ENCODE data around the gene KIF18B.
A peak's percentile ranks its signal among the peaks of the same experiment; 100 is the strongest.

KIF18B gene

GRCh38 chr17:44900894-44901293 is 46.7 kb downstream of the KIF18B start:
- Histone ChIP-seq H3K4me3 (ENCODE audit: low read depth, low read length) (no peak overlapping the region), H3K27me3 (ENCODE audit: insufficient read depth, low read depth, severe bottlenecking) (no peaks in the 10 kb centered on the region), H3K27ac (no peak overlapping the region), H3K36me3 (peaks cover 12% of the 10 kb centered on the region), H3K9me3 (ENCODE audit: severe bottlenecking) (no peaks in the 10 kb centered on the region)
- TF ChIP-seq CTCF (IDR thresholded peaks at IDR 0.05; ENCODE audit: low read depth, low read length): no peak
- DNase-seq: no peak

- Histone ChIP-seq H3K4me3 (ENCODE audit: low read depth, low read length) (peak within 1 kb of the TSS; percentile 94), H3K27ac (peak within 1 kb of the TSS; percentile 100), H3K27me3 (ENCODE audit: insufficient read depth, low read depth, severe bottlenecking) (no peaks in the 10 kb centered on the region), H3K9me3 (ENCODE audit: severe bottlenecking) (no peaks in the 10 kb centered on the region), H3K36me3 (peaks cover 25% of the 10 kb centered on the region)
- DNase-seq: peak; percentile 95
- TF ChIP-seq CTCF (IDR thresholded peaks at IDR 0.05; ENCODE audit: low read depth, low read length): no peak
Measured at GRCh38 chr17:44899074-44899782, 48.3 kb downstream of the KIF18B start, which contains the start of gene EFTUD2. EFTUD2 (minus strand) TSS chr17:44899445; CDS start chr17:44894521, 4,924 bp downstream.

- H3K36me3 ChIP-seq: peaks cover 30% of the 10 kb centered on the region
- no peaks in the 10 kb centered on the region for H3K27me3 ChIP-seq (ENCODE audit: insufficient read depth, low read depth, severe bottlenecking)
- TF ChIP-seq CTCF (IDR thresholded peaks at IDR 0.05; ENCODE audit: low read depth, low read length): no peak
- peak overlapping the region; percentile 100 for H3K27ac ChIP-seq
- peak overlapping the region; percentile 94 for H3K4me3 ChIP-seq (ENCODE audit: low read depth, low read length)
- DNase-seq: no peak
- H3K9me3 ChIP-seq (ENCODE audit: severe bottlenecking): no peaks in the 10 kb centered on the region
Measured at GRCh38 chr17:44898768-44899073, 48.9 kb downstream of the KIF18B start.

- H3K36me3 ChIP-seq: peaks cover 63% of the 10 kb centered on the region
- no peak for DNase-seq
- no peak overlapping the region for H3K4me3 ChIP-seq (ENCODE audit: low read depth, low read length)
- H3K9me3 ChIP-seq (ENCODE audit: severe bottlenecking): no peaks in the 10 kb centered on the region
- TF ChIP-seq CTCF (IDR thresholded peaks at IDR 0.05; ENCODE audit: low read depth, low read length): peak; percentile 28; the same call in 1 of the 2 replicates
- no peaks in the 10 kb centered on the region for H3K27me3 ChIP-seq (ENCODE audit: insufficient read depth, low read depth, severe bottlenecking)
- no peak overlapping the region for H3K27ac ChIP-seq
Measured at GRCh38 chr17:44894642-44895041, 52.9 kb downstream of the KIF18B start.

- peaks cover 79% of the 10 kb centered on the region for H3K36me3 ChIP-seq
- no peak for DNase-seq
- H3K27ac ChIP-seq: no peak overlapping the region
- H3K9me3 ChIP-seq (ENCODE audit: severe bottlenecking): no peaks in the 10 kb centered on the region
- TF ChIP-seq CTCF (IDR thresholded peaks at IDR 0.05; ENCODE audit: low read depth, low read length): no peak
- H3K4me3 ChIP-seq (ENCODE audit: low read depth, low read length): no peak overlapping the region
- no peaks in the 10 kb centered on the region for H3K27me3 ChIP-seq (ENCODE audit: insufficient read depth, low read depth, severe bottlenecking)
Measured at GRCh38 chr17:44892250-44892649, 55.3 kb downstream of the KIF18B start.

- H3K4me3 ChIP-seq (ENCODE audit: low read depth, low read length): no peak overlapping the region
- no peak overlapping the region for H3K27ac ChIP-seq
- DNase-seq: no peak
- TF ChIP-seq CTCF (IDR thresholded peaks at IDR 0.05; ENCODE audit: low read depth, low read length): no peak
- H3K36me3 ChIP-seq: peaks cover 88% of the 10 kb centered on the region
- H3K9me3 ChIP-seq (ENCODE audit: severe bottlenecking): no peaks in the 10 kb centered on the region
- no peaks in the 10 kb centered on the region for H3K27me3 ChIP-seq (ENCODE audit: insufficient read depth, low read depth, severe bottlenecking)
Measured at GRCh38 chr17:44889003-44889402, 58.6 kb downstream of the KIF18B start.

Measured in WERI-Rb-1 (cell line).